GM21515 (cell line): Measurements from ENCODE around the gene CHRNA7.

ENCODE experiments used
- ATAC-seq: cut with Tn5 transposase; IDR thresholded peaks from one replicate; pipeline ENCODE4 v1.9.1; 2021; ENCODE audit not compliant: unreplicated experiment

Gene CHRNA7

DNA sequence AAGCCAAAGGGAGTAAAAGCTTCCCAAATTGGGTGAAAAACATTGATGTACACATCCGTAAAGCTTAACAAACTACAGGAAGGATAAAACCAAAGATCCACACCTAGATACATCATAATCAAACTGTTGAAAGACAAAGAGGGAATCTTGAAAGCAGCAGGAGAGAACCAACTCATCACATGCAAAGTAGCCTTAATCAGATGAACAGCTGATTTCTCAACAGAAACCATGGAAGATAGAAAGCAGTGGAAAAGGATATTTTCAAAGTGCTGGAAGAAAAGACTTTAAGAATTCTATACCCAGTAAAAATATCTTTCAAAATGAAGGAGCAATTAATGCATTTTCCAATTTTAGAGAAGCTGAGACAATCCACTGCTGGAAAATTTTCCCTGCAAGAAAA is 36.8 kb downstream of the CHRNA7 start:
- no peak for ATAC-seq

DNA sequence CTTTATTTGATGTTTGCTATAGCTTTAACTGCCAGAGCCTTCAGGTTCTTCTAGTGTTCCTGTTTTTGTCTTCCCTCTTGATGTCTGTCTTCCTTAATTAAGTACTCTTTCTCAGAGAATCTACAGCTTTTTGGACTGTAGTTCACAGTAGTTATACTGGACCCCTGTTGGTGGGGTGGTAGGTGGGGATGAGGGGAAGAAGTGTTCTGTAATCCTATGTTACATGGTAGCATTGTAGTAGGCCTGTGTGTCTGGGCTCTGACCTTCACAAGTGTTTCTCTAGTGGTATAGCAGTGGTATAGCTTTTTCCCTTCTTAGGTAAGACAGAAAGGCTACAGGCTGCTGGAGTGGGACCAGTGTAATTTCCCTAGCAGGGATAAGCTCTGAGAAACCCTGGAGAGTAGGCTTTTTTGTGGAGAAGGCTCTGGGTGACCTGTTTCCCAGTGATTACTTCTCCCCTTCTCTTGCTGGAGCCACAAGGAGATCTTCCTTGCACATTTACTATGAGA is 59.6 kb downstream of the CHRNA7 start:
- ATAC-seq, result no peak

DNA sequence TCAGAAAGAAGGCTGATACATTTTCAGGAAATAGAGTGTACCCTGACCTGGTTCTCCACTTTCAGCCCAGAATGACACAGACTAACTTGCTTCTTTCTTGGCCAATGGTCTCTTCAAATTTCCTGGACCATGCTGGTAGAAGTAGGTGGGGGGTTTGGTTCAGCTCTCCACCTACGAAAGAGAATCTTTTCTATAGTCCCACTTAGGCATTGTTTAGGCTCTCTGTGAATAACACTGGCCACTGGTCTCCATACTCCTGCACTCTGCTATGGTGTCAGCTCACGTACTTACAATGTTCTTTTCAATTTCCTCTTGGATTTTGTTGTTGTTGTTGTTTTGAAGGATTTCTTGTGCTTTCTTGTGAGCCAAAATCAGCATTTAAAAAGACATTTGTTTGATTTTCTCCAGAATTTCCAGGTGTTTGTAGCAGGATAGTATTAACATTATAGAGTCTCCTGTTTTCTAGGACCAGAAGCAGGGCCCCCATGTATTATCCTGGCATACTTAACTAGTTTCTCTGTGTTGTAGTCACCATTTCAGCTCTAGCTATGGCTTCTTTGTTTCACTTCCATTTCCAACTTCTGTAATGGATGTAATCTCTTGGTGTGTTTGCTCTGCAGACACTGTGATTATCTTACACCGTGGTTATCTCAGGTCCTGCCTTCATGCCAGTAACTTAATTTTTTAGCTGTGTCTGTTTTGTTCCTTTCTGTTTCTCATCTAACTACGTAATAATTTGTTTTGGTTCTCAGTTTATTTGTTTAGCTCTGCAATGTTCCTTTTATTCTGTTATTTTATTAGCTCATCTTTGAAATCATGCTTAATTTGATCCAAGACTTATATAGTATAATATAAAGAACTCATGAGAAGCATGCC is 61.4 kb downstream of the CHRNA7 start:
- no peak for ATAC-seq

DNA sequence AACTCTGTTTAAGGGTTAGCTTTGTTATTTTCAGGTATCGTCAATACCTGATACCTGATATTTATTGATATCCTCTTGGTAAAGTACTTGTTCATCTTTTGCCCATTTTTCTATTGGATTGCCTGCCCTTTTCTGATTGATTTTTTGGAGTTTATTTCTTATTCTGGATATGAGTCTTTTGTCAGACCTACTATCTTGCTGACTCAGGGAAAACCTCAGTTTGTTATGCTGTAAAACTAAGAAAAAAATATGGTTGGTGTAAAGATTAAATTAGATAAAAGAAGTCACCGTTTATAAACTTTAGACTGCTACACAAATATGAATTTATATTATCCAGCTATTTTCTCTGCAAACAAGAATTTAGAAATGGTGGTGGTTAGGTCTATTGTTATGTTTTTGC is 65.9 kb downstream of the CHRNA7 start:
- no peak for ATAC-seq

DNA sequence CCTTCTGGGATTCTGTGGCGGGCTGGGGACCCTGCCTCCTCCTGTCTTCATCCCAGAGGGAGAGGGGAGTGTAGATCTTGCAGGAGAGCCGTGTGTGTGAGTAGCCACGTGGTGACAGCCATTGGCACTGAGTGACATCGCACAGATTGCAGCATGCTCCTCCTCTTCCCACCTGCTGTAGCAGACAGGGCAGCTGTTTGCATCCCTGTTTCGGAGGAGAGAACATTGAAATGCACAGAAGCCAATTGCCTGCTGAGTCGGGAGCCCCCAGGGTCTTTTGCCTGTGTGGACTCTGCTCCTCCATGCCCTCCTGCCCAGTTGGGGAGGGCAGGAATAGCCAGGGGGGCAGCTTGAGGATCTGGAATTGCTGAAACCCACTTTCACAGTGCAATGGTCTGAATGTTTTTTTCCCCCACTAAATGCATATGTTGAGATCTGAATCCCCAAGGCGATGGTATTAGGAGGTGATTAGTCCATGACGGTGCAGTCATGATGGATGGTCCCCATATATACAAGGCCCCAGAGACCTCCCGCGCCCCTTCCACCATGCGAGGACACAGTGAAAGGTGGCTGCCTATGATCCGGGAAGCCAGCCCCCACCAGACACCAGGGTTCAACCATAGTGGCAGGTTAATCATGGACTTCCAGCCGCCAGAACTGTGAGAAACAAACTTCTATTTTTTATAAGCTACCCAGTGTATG is 66.8 kb downstream of the CHRNA7 start:
- no peak for ATAC-seq

DNA sequence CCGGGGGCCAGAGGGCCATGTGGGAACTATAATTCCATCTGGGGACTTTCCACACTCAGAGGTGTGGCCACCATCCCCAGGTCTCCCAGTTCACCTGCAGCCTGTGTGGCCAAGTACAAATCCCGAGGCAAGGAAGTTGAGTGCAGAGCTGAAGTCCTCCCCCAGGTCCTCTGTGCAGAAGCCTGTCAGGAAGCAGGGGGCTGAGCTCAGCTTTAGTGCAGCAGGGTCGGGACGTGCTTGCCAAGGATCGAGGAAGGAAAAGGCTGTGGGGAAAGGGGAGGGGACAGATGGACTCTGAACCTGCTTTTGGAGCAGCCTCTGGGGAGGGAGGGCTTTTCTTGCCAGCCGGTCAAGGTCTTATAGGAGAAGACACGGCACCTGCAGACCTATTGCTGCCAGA is 67.7 kb downstream of the CHRNA7 start:
- ATAC-seq, result no peak

DNA sequence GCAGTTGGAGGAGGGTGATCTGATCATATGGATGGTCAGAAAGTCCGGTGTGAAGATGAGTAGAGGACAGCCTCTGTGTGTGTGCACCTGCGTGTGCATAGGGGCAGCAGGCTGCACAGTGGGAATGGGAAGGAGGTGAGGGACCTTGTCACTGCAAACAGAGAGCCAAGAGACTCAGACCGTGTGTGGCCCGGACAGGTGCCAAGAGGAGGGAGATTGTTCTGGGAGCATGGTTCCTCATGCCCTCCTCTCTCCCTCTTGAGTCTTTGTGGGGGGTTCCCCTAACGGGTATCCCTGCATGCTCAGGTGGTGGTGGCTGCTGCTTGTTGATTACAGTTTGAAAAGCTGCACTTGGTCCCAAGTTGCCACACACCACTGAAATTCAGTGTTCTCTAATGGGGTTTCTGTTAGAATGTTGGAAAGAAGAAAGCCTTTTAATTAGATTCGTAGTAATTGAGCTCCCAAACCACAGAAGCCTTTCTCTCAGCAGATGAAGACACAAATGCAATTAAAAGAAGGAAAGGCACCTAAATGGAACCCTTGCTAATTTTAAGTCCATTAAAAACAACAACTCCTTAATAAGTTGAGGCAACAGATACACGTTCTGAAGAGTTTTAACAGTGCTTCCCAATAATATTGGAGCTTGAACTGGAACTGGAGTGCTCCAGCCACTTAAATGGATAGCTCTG is 68.9 kb downstream of the CHRNA7 start:
- no peak for ATAC-seq

DNA sequence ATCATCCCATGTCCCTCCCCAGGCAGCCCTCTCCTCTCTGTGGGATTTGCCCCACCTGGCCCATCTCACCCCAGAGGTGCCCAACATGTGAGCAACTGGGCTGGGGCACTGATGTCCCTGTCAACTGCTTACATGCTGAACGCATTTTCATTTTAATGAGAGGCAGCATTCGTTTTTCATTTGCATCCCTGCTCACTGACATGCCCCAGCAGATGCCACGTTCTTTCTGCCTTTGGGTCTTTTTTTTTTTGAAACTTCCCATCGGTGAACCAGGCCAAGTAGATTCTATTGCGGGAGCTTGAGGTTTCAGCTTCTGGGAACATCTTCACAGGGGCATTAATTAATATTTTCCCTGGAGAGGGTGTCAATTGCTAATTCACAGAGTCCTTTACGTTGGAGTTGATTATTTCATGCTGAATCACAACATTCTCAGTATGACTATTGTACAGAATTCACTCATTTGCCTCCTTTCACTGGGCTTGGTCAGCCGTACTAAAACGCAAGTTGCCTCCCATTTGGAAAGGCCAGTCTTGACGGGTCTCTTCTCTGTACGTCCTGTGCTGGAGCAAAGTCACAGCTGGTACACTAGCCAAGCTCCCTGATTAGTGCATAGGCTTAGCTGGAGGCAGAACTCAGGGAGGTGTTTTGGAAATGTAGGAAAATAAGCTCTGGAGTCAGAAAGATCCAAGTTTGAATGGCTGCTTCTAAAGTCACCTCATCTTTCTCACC is 69.8 kb downstream of the CHRNA7 start:
- ATAC-seq, result no peak

DNA sequence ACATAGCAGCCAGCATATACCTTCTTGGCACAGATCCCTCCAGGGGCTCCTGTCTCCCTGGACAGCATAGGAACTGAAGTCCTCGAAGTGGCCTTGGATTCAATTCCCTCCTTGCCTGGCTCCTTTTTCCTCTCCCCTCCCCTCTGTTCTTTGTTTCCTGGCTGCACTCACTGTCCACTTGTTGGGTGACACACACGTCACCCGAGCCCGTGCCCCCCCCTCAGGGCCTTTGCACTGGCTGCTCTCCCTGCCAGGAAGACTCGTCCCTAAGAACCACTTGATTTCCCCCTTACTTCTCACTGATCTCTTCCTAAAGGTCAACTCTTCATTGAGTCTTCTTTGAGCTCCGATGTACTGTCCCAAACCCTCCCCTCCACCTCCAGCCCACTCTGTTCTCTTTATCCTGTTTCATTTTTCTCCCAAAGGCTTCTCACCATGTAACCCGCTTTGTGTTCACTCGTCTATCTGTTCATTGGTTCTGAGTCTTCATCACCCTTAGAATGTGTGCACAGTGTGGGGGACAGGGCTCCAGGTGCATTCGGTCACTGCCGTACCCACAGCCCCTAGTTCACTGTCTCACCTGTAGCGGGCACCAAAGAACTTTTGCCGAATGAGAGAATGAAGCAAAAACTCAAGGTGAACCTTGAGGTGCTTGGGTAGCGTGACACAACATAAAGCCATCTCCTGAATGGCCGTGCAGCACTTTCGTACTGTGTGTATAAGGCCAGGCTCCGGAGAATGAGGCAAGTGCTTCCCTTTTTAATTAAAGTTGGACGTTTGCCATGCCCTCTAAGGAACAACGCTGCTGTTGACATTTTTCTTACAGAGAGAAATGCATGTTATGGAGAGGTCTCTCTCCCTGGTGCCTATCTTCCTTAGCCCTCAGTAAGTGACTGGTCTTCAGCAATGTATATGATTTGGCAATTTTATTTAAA is 74.0 kb downstream of the CHRNA7 start:
- ATAC-seq, result no peak

DNA sequence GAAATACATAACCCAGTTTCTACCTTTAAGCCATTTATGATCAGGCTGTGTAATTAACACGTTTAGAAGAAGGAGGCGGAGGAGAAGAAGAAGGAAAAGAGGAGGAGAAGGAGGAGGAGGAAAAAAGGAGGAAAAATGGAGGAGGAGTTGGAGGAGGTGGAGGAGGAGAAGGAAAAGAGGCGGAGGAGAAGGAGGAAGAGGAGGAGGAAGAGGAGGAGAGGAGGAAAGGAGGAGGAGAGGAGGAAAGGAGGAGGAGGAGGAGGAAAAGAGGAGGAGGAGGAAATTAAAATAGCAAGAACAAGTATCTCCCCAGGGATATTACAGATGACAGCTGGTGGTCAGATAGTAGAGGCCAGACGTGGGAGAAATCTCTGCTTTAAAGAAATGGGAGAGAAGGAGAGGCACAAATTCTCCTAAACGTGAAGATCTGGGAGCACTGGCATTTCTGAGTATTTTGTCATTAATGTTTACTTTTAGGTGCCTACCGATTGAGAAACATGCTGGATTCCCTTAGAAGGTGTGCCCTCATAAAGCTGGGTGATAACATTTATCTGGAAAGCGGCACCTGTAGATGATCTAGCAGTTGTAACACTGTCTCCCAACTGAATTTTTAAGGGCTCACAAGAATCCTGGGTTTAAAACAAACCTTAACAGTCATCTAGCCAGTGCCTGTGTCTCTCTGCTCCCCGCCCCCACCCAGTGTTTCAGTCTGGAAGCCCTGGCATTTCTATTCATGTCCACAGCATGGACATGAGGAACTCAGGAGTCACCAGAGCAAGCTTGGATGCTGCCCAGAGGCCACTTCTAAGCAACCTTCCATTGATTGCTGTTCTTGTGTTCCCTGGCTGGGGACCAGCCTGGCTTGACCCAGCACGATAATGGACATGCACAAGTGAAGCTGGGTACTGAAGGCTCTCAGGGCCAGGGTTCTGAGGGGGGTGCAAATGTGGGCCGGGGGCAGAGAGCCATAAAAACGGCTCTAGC is 75.2 kb downstream of the CHRNA7 start:
- no peak for ATAC-seq

DNA sequence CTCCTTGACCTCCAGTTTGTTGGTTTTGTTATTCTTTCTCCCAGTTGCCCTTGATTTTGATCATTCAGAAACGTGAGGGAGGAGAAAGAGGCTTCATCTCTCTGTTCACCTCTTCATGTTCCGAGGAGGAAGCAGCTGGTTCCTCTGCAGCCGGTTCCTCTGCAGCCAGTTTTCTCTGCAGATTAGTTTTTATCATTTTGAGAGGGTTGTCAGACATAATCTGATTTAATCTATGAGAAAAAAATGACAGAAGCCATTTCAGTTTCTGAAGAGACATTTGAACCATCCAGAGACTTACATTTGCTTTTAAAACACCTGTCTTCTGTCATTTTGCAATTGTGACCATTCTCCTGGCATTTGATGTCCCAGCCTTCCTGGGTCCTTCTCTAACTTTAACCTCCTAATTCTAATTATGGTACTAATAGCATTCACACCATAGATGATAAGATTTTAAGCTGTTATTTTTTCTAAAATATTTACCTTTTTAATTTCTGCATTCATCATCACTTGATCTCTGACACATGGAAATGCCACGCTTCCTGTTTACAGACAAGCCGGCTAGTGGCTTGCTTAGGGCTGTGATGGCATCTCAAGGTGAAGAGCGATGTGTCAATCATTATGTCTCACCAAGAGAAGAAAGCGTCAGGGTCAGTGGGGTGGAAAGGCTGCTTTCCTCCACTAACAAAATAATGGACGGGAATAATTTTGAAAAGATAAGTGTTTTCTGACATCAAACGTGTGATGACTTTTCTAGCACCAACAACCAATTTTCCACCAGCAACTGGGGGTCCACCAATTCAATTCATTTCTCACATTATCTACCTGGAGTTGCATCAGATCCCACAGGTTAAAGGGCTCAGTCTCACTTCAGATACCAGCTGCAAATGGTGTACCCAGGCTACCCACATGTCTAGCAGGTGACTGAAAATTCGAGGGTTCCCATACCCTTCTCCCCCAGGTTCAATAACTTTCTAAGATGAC is 76.4 kb downstream of the CHRNA7 start:
- ATAC-seq, result no peak

DNA sequence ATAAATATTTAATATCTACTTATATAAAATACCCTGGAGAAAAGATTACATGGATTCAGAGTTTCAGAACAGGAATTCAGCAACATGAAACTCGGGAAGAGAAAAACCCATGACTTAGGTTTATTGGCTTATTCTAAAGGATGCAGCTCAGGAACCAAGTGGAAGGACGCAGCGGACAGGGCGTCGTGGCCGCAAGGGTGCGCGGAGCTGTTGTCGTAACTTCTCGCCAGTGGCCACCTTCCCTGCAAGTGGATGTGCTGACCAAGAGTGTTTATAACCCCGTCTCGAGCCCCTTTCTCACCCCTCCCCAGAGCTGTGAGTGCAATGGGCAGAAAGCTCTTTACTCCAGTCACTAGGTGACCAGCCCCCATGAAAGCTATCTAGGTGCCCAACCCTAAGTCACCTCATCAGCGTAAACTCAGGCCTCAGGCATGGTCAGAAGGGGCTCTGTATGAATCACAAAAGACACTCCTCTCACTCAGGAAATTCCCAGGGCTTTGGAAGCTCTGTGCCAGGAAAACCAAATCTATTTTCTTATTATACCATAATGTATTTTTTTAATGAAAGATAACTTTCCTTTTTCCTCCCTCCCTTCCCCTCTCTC is 77.3 kb downstream of the CHRNA7 start:
- no peak for ATAC-seq

DNA sequence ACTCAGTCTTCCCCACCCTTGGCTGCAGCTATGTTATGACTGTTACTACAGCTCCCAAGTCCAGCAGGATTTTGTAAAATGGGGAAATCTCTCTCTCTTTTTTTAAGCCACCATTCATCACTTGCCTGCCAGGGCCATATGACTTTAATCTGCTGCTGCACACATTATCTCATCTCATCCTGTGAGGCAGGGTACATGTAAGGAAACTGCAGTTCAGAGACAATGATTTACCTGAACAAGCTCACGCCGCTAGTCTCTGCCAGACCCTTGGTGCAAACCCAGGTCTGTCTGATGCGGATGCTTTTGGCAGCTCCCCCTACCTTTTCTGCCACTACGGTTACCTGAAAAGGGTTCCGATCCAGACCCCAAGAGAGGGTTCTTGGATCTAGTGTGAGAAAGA is 78.3 kb downstream of the CHRNA7 start:
- ATAC-seq, result no peak

DNA sequence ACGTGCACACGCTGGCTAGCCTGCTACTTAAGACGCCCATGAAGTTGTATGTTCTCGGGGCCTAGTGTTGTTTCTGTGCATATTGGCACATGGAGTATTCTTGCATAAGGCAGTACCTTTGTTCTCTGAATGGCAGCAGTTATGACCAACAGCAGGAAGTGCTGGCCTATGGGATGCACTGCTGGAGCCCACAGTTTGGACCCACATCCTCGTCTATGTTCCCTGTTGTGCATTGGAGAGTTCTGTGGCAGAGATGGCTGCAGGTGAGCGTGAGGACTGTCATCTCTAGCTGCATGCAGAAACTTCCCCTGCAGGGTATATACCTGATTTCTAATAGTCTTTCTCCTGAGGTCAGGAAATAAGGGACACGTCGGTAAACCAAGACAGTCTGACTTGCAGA is 81.8 kb downstream of the CHRNA7 start:
- no peak for ATAC-seq

DNA sequence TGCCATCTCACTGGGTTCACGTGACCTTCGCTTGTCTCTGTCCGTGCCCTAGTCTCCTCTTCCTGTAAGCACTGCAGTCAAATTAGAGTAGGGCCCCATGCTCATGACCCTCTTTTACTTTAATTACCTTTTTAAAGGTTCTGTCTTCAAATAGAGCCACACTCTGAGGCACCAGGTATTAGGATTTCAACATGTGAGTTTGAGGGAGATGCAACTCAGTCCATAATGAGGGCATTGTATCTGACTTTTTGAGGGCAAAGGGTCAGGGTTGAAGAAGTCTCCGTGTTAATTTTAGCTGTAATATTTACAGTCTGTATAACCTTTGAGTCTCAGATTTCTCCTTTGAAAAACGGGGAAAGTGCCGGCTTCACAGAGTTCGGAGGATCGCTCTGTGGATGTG is 82.9 kb downstream of the CHRNA7 start:
- ATAC-seq, result no peak

DNA sequence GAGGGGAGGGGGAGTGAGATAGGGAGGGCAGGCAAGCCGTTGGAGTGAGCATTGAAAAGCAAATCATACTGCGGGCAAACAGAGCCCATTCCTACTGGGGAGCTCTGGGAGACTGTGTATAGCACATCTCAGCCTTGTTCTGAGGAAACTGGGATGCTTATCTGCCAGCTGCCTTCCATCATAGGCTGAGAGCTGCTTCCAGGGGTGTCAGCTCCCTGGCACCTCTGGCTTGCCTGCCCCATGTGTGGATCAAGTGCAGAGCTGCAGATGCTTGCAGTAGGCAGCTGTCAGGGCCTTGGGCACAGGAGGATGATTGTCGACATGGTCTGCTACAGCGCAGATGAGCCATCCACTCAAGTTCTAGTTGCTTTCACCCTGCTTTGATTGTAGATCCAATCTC is 86.8 kb downstream of the CHRNA7 start:
- ATAC-seq, result no peak

DNA sequence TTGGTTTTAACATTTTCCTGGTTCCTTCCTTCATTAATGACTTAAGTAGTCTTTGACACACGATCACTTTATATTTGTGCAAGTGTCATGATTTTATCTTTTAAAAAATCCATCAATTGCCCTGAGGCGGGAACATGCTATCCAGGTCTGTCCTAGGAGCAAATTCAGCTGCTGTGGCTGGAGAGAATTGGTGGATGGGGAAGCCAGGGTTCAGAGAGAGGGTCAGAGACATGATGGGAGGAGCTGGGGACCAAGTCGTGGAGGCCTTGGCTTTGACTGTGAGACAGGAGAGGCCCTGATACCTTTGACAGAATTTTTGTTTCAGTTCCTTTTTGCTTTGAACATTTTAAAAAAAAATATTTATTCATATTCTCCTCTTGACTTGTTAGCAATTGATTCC is 89.0 kb downstream of the CHRNA7 start:
- no peak for ATAC-seq
